Mesothelial cell of epicardium (in vitro differentiated cells): ENCODE results near the gene NXPH1. TPM values are rescaled to one million over a fixed set of nuclear protein-coding genes. Genes with fewer than 3 reads are reported as not detected.

Experiments used
- DNase-seq, 2 experiments: peaks; one replicate each; pipeline ENCODE4 v3.0.0; 2021; ENCODE audit warnings: low spot score in 2 of 2; ENCODE audit not compliant: unreplicated experiment in 2 of 2
- H3K27ac Mint-ChIP-seq: 2 replicates; pipeline ENCODE4 v1.8.0; 2021; ENCODE audit warnings: mixed read lengths
- H3K27me3 Mint-ChIP-seq: 2 replicates; pipeline ENCODE4 v1.8.0; 2021; ENCODE audit warnings: low read depth, mixed read lengths
- H3K36me3 Mint-ChIP-seq: 2 replicates; pipeline ENCODE4 v1.8.0; 2021; ENCODE audit warnings: mixed read lengths
- H3K4me1 Mint-ChIP-seq: 2 replicates; pipeline ENCODE4 v1.8.0; 2021; ENCODE audit warnings: mixed read lengths
- H3K4me3 Mint-ChIP-seq: 2 replicates; pipeline ENCODE4 v1.8.0; 2021; ENCODE audit warnings: mild to moderate bottlenecking, moderate library complexity, mixed read lengths
- H3K9me3 Mint-ChIP-seq: 2 replicates; pipeline ENCODE4 v1.8.0; 2021; ENCODE audit warnings: mixed read lengths
- total RNA-seq: library from RNA; stranded (reverse); gene quantifications from 3 replicates; pipeline ENCODE4 v1.2.1, GENCODE V29; 2021
- TF ChIP-seq, protein P1 (sequence below): fragments of 200-600 bp; sonication (generic); IDR thresholded peaks from one replicate; pipeline ENCODE4 v1.5.0; 2021; ENCODE audit warnings: antibody characterized with exemption; ENCODE audit not compliant: unreplicated experiment

Gene NXPH1
- total RNA-seq, 1 donor from 2014 or later: not detected

DNA sequence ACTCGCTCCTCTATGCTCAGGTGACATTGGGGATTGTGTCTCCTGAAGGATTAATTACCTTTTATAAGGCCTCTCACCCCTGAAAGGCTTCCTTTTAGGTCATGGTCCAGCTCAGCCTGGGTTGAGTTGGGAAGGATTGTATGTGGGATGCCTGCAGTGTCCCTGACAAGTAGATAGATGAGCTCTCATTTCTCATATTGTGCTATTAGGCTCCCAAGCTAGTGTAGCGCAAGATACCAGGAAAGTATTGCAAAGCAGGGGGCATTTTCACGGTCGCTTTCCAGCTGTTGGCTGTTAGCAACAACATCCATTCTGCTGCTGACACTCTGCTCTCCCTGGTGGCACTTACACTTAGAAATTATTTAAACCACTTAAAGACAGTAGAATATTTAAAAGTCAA is 31.9 kb downstream of the NXPH1 start:
- H3K4me1 Mint-ChIP-seq: no peaks in the 10 kb centered on the region
- peaks cover 23% of the 10 kb centered on the region for H3K27me3 Mint-ChIP-seq
- TF ChIP-seq, protein P1, sequence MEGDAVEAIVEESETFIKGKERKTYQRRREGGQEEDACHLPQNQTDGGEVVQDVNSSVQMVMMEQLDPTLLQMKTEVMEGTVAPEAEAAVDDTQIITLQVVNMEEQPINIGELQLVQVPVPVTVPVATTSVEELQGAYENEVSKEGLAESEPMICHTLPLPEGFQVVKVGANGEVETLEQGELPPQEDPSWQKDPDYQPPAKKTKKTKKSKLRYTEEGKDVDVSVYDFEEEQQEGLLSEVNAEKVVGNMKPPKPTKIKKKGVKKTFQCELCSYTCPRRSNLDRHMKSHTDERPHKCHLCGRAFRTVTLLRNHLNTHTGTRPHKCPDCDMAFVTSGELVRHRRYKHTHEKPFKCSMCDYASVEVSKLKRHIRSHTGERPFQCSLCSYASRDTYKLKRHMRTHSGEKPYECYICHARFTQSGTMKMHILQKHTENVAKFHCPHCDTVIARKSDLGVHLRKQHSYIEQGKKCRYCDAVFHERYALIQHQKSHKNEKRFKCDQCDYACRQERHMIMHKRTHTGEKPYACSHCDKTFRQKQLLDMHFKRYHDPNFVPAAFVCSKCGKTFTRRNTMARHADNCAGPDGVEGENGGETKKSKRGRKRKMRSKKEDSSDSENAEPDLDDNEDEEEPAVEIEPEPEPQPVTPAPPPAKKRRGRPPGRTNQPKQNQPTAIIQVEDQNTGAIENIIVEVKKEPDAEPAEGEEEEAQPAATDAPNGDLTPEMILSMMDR: no peak
- H3K4me3 Mint-ChIP-seq: no peak overlapping the region
- no peak overlapping the region for H3K27ac Mint-ChIP-seq
- H3K36me3 Mint-ChIP-seq: no peaks in the 10 kb centered on the region
- no peaks in the 10 kb centered on the region for H3K9me3 Mint-ChIP-seq
- no peak for DNase-seq

DNA sequence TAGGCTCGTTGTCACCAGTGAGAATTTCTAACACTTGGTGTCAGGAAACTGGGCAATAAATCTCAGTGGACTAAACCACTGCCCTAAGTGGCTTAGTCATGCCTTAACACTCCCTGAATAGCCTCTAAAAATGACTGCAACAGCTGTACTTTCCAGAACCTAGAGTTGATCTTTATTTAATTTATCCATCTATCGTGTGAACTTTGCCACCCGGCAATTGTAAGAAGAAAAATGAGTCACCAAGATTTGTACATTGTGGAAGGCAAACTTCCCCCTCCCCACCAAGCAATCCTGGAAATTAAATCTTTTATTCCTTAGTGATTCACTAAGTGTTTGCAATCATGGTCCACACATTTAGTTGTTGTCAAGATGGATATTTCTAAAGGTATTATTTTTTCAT is 47.1 kb downstream of the NXPH1 start:
- Mint-ChIP-seq H3K27ac (no peak overlapping the region), H3K4me1 (no peaks in the 10 kb centered on the region), H3K27me3 (peaks cover 4% of the 10 kb centered on the region), H3K36me3 (no peaks in the 10 kb centered on the region), H3K4me3 (no peak overlapping the region), H3K9me3 (peaks cover 14% of the 10 kb centered on the region)
- TF ChIP-seq, protein P1: no peak
- no peak for DNase-seq

DNA sequence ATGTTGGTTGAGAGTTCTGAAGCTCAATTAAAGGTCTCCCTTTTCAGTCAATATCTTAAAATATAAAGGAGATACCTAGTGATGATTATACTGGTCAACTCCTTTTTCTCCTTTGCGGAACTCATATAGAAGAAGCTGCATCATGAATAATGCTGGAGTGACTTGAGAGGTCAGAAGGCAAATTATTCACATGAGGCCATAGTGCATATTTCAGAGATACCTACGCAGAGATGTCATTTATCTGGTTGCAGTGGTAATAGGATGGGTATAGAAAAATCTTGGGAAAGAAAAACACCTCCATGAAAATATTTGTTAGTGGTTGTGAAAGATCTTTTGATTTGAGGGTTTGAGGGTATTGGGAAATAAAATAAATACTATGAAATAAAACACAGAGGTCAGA is 47.7 kb downstream of the NXPH1 start:
- Mint-ChIP-seq H3K4me3 (no peak overlapping the region), H3K4me1 (no peaks in the 10 kb centered on the region), H3K9me3 (peaks cover 14% of the 10 kb centered on the region), H3K27ac (no peak overlapping the region), H3K27me3 (peaks cover 4% of the 10 kb centered on the region), H3K36me3 (no peaks in the 10 kb centered on the region)
- TF ChIP-seq, protein P1: no peak
- DNase-seq: no peak

DNA sequence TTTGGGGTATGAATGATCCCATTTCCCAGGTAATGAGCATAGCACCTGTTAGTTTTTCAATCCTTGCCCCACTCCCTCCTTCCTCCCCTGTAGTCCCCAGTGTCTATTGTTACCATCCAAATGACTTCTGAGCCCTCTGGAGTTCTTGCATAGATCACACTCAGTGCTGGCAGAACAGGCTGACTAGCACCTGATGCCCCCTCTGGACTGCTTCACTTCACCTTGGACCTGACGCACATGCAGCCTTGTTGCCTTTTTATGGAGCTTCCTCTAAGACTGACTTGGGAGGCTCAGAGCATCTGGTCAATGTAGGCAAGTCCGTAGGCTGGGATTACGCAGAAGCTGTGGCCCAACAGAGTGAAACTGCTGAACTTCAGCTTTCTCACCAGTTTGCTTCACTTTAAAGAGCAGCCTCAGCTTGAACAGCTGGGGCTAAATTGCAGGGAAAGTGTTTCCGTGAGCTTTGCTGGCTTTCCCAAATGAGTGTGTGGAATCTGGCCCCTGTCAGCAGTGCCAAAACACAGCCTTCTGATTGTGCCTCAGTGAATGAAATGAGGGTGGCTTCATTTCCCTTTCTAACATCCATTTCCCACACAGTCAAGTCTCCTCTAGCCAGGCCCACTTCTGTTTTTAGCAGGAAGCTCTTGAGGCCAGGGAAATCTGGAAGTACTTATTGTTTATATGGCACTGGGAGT is 48.5 kb downstream of the NXPH1 start:
- TF ChIP-seq, protein P1: no peak
- H3K4me3 Mint-ChIP-seq: no peak overlapping the region
- no peak for DNase-seq

DNA sequence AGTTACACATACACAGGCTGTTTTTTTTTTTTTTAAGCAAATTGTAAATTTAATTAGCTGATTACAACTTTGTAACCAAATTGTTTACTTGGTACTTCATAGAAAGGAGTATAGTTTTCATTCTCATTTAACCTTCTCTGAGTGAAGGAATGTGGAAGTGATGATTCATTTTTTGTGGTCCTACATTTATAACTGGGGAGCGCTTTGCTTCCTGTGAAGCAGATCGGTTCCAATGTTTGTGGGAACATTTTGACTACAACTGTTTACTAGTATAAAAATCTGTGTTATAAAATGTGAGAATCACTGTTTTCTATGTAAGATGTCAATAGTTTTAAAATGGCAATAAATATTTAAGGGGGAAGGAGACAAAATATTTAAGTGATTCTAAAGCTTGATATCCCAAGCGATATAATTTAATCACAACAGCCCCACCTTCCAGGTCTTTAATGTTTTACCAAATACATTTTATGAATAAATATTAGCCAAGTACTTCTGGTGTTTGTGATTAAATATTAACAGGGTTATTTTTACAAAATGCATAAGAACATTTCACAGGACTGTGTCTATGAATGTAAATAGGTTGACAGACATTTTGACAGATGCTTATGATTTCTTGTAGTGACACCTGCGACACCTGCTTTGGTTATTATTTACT is 57.1 kb downstream of the NXPH1 start:
- Mint-ChIP-seq H3K36me3 (no peaks in the 10 kb centered on the region), H3K4me3 (no peak overlapping the region), H3K27ac (no peak overlapping the region), H3K9me3 (peaks cover 5% of the 10 kb centered on the region), H3K4me1 (no peaks in the 10 kb centered on the region), H3K27me3 (peaks cover 13% of the 10 kb centered on the region)
- DNase-seq: no peak
- TF ChIP-seq, protein P1: no peak

More for the DNA sequence above, 48.5 kb downstream of the NXPH1 start:
- H3K27me3 Mint-ChIP-seq: peaks cover 2% of the 10 kb centered on the region
- no peak overlapping the region for H3K27ac Mint-ChIP-seq
- no peaks in the 10 kb centered on the region for H3K4me1 Mint-ChIP-seq
- no peaks in the 10 kb centered on the region for H3K36me3 Mint-ChIP-seq
- peaks cover 14% of the 10 kb centered on the region for H3K9me3 Mint-ChIP-seq
